ENCODE results near the gene DPYSL4.

Gene DPYSL4

GRCh38 chr10:132163826-132164515 is 22.8 kb upstream of the DPYSL4 start:
- DNase-seq: no peak

GRCh38 chr10:132164761-132165278 is 21.9 kb upstream of the DPYSL4 start:
- no peak for DNase-seq

- no peak for DNase-seq
Observed at GRCh38 chr10:132165416-132165980, 21.2 kb upstream of the DPYSL4 start.

- DNase-seq: no peak
Observed at GRCh38 chr10:132166216-132166950, 20.4 kb upstream of the DPYSL4 start.

- DNase-seq: no peak
Observed at GRCh38 chr10:132167041-132167674, 19.6 kb upstream of the DPYSL4 start.

GRCh38 chr10:132167976-132168375 is 18.8 kb upstream of the DPYSL4 start:
- no peak for DNase-seq

- DNase-seq: no peak
Observed at GRCh38 chr10:132168571-132169030, 18.1 kb upstream of the DPYSL4 start.

GRCh38 chr10:132169031-132169765 is 17.6 kb upstream of the DPYSL4 start:
- DNase-seq: no peak

GRCh38 chr10:132169766-132170560 is 16.8 kb upstream of the DPYSL4 start:
- no peak for DNase-seq

- no peak for DNase-seq
Observed at GRCh38 chr10:132170561-132171361, 16.0 kb upstream of the DPYSL4 start.

GRCh38 chr10:132172091-132173066 is 14.4 kb upstream of the DPYSL4 start:
- no peak for DNase-seq

- no peak for DNase-seq
Observed at GRCh38 chr10:132173185-132173584, 13.6 kb upstream of the DPYSL4 start.

- DNase-seq: no peak
Observed at GRCh38 chr10:132174237-132174636, 12.5 kb upstream of the DPYSL4 start.

GRCh38 chr10:132175408-132175807 is 11.3 kb upstream of the DPYSL4 start:
- no peak for DNase-seq

- no peak for DNase-seq
Observed at GRCh38 chr10:132175907-132176581, 10.7 kb upstream of the DPYSL4 start.

GRCh38 chr10:132176623-132177500 is 9.9 kb upstream of the DPYSL4 start:
- DNase-seq: no peak

GRCh38 chr10:132178046-132178445 is 8.7 kb upstream of the DPYSL4 start:
- no peak for DNase-seq

All from fibroblast of skin of back (primary cell).